HFFc6 (cell line): Measurements from ENCODE around the gene MAPKAP1. TPM values are rescaled to one million over a fixed set of nuclear protein-coding genes. Genes with fewer than 3 reads are reported as not detected.

Experiments
- DNase-seq: peaks from one replicate; pipeline ENCODE4 v3.0.0-alpha.2; 2018
- H3K27ac Mint-ChIP-seq: 2 replicates; pipeline ENCODE4 v1.8.0; 2020; ENCODE audit warnings: mild to moderate bottlenecking, mixed read lengths
- H3K27me3 Mint-ChIP-seq: 2 replicates; pipeline ENCODE4 v1.8.0; 2021; ENCODE audit warnings: mild to moderate bottlenecking, moderate library complexity, mixed read lengths; ENCODE audit not compliant: insufficient read depth
- H3K36me3 Mint-ChIP-seq: 2 replicates; pipeline ENCODE4 v1.8.0; 2021; ENCODE audit warnings: low read depth, mixed read lengths
- H3K4me1 Mint-ChIP-seq: 2 replicates; pipeline ENCODE4 v1.8.0; 2020; ENCODE audit warnings: low read depth, mixed read lengths
- H3K4me3 Mint-ChIP-seq: 2 replicates; pipeline ENCODE4 v1.8.0; 2020; ENCODE audit warnings: mild to moderate bottlenecking, moderate library complexity, mixed read lengths
- H3K9me3 Mint-ChIP-seq: 2 replicates; pipeline ENCODE4 v1.8.0; 2020; ENCODE audit warnings: mild to moderate bottlenecking, mixed read lengths
- total RNA-seq, 6 experiments: library from RNA; stranded (reverse); fragmentation: NEBNext Ultra II Directional; extraction: Animal tissue kit (Norgen Biotek cat#: 25700); gene quantifications; 2 replicates in 1 of 6; 3 replicates in 5 of 6; pipeline ENCODE4 v1.2.3, GENCODE V29; 2021
- TF ChIP-seq, protein P1 (sequence below): fragments of 200-600 bp; sonication (generic); IDR thresholded peaks from 2 replicates; pipeline ENCODE4 v1.5.0; 2021; ENCODE audit warnings: antibody characterized with exemption, mild to moderate bottlenecking

MAPKAP1 gene
- total RNA-seq, 6 experiments from 2014 or later, result 115 to 167 (median 130) TPM

DNA sequence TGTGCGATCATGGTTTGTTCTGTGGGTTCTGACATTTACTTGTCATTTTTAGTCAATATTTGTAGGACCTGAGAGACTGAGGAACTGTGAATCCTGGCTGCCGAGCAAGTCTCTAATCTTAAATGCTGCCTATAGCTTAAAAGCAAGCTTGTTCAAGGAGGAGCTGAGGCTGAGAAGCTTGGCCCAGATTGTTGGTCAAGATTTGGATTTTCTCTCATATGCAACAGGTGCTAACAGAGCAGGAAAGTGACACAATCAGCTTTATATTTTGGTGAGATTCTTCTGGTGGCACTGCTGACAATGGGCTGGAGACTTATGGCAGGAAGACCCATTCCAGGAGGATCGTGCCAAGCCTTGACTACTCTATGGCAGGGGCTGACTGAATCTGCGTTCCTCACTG, 192.5 kb downstream of the MAPKAP1 start:
- Mint-ChIP-seq H3K36me3 (peaks cover 5% of the 10 kb centered on the region; the same call in 1 of the 2 replicates), H3K27me3 (no peaks in the 10 kb centered on the region; the same call in 1 of the 2 replicates), H3K27ac (peak overlapping the region; percentile 84), H3K4me1 (peaks cover 55% of the 10 kb centered on the region), H3K4me3 (peak overlapping the region; percentile 87), H3K9me3 (no peaks in the 10 kb centered on the region)
- DNase-seq, result no peak
- TF ChIP-seq, protein P1, sequence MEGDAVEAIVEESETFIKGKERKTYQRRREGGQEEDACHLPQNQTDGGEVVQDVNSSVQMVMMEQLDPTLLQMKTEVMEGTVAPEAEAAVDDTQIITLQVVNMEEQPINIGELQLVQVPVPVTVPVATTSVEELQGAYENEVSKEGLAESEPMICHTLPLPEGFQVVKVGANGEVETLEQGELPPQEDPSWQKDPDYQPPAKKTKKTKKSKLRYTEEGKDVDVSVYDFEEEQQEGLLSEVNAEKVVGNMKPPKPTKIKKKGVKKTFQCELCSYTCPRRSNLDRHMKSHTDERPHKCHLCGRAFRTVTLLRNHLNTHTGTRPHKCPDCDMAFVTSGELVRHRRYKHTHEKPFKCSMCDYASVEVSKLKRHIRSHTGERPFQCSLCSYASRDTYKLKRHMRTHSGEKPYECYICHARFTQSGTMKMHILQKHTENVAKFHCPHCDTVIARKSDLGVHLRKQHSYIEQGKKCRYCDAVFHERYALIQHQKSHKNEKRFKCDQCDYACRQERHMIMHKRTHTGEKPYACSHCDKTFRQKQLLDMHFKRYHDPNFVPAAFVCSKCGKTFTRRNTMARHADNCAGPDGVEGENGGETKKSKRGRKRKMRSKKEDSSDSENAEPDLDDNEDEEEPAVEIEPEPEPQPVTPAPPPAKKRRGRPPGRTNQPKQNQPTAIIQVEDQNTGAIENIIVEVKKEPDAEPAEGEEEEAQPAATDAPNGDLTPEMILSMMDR, result no peak

DNA sequence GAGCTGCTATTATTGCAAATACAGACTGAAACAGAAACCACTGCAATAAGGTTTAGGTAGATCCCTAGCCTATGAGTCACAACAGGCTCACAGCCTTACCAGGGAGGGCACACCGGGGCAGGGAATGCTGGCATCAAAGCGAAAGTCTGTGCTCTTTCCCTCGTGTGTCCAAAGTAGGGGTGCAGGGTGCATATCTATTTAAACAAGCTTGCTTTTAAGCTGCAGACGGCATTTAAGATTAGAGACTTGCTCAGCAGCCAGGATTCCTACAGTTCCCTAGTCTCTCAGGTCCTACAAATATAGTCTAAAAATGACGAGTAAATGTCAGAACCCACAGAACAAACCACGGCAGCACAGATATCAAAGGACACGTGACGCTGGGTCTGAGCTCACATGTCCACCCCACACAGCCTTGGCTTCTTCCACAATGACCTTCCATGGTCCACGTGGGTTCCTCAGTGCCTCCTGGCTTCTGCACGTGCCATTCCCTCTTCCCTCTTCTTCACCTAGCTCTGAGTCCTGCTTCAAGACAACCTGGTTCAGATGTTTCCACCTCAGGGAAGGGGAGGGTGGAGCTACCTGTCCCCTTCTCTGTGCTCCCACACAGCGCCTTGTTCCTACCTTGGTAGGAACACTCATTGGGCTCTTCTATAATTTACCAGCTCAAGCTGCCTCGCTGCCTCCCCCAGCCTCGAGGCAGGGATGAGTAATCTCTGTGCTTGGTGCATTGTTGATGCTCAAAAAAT, 193.2 kb downstream of the MAPKAP1 start:
- H3K4me3 Mint-ChIP-seq, result peak overlapping the region; percentile 87
- DNase-seq, result peak; percentile 61
- no peaks in the 10 kb centered on the region; the same call in 1 of the 2 replicates for H3K27me3 Mint-ChIP-seq
- peaks cover 59% of the 10 kb centered on the region for H3K4me1 Mint-ChIP-seq
- H3K27ac Mint-ChIP-seq, result peak overlapping the region; percentile 84
- TF ChIP-seq, protein P1, result no peak
- peaks cover 5% of the 10 kb centered on the region; the same call in 1 of the 2 replicates for H3K36me3 Mint-ChIP-seq
- no peaks in the 10 kb centered on the region for H3K9me3 Mint-ChIP-seq

DNA sequence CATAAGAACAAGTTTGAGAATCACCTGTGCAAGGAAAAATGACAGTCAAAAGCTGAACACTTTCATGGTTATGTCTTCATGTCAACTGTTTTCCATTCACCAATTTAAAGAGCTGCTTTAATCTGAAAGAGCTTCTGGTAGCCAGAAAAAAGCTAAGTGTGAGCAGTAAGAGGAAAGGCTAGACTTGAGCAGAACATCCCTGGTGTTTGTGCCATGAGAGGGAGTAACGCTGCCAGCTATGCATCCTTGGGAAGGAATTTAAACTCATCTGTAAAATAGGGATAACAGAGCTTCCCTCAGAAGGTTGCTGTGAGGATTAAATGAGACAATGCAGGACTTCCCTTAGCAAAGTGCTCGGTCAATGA, 193.7 kb downstream of the MAPKAP1 start:
- peaks cover 59% of the 10 kb centered on the region for H3K4me1 Mint-ChIP-seq

DNA sequence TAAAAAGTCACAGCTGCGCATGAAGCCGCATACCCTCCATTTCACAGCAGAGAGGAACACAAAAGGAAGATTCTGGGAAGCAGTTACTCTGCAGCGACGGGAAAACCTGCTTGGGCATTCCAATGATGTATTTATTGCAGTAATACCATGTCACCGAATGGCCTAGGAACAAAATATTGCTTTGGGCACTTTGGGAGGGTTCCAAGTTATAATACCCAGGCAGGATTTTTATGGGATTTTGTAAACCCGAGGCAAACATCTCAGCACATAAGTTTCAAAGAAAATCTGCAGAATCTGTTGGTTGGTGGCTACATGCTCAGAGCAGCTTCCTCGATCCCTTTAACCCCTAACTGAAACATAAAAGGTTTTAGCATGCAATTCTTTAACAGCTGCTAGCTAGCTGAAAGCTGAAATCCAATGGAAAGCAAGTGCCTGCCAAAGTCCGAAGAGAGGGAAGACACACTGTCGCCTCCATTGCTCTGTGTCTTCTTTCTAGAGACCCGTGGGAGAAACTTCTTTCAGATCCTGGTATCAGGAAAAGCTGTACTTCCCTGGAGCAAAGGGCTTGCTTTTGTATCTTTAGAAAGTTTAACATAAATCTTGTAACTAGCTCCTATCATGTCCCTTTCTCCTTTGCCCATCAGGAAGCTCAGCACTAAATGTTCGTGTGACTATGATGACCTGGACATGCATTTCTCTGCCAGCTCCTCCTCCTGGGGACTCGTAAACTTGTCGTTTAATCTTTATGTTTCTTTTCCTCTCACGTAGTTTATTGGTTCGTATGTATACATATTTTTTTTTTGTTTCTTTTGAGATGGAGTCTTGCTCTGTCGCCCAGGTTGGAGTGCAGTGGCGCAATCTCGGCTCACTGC, 195.0 kb downstream of the MAPKAP1 start:
- H3K27ac Mint-ChIP-seq, result peak overlapping the region; percentile 65
- peaks cover 59% of the 10 kb centered on the region for H3K4me1 Mint-ChIP-seq
- DNase-seq, result peak; percentile 20

More for the DNA sequence above, 193.7 kb downstream of the MAPKAP1 start:
- H3K4me3 Mint-ChIP-seq, result peak overlapping the region; percentile 87
- TF ChIP-seq, protein P1, result no peak
- no peaks in the 10 kb centered on the region; the same call in 1 of the 2 replicates for H3K27me3 Mint-ChIP-seq
- peak overlapping the region; percentile 84 for H3K27ac Mint-ChIP-seq
- DNase-seq, result no peak
- no peaks in the 10 kb centered on the region for H3K9me3 Mint-ChIP-seq
- H3K36me3 Mint-ChIP-seq, result peaks cover 5% of the 10 kb centered on the region; the same call in 1 of the 2 replicates

DNA sequence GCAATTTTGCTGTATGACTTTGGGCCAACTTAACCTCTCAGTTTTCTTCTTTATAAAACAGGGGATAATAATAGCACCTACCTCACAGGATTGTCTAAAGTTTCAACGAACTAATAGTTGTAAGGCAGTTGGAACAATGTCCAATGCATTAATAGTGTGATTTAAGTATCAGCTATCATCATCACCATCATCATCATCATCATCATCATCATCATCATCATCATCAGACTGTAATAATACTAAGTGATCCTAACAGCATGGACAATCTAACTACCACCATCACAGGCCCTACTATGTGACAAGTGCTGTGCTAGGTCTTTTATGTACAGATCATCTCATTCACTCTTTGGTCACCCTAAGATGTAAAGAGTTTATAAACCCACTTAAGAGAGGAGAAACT, 196.0 kb downstream of the MAPKAP1 start:
- TF ChIP-seq, protein P1, result no peak
- DNase-seq, result no peak
- no peaks in the 10 kb centered on the region; the same call in 1 of the 2 replicates for H3K27me3 Mint-ChIP-seq
- H3K4me3 Mint-ChIP-seq, result no peak overlapping the region
- no peaks in the 10 kb centered on the region for H3K9me3 Mint-ChIP-seq
- no peak overlapping the region for H3K27ac Mint-ChIP-seq
- peaks cover 10% of the 10 kb centered on the region for H3K36me3 Mint-ChIP-seq
- H3K4me1 Mint-ChIP-seq, result peaks cover 59% of the 10 kb centered on the region

More for the DNA sequence above, 195.0 kb downstream of the MAPKAP1 start:
- Mint-ChIP-seq H3K36me3 (peaks cover 5% of the 10 kb centered on the region; the same call in 1 of the 2 replicates), H3K27me3 (no peaks in the 10 kb centered on the region; the same call in 1 of the 2 replicates), H3K4me3 (peak overlapping the region; percentile 24; the same call in 1 of the 2 replicates), H3K9me3 (no peaks in the 10 kb centered on the region)
- TF ChIP-seq, protein P1, result no peak
